ENCODE data around the gene ANLN. TPM values are rescaled to one million over a fixed set of nuclear protein-coding genes. Genes with fewer than 3 reads are reported as not detected.
"Not testable (repeated sequence)": the region's sequence is repeated elsewhere in the genome, so short reads cannot be mapped to it uniquely, and the experiment has no call there.

Gene ANLN
- total and polyA plus RNA-seq, 10 donors, result 0.91 to 14.9 (median 3.2) TPM

GRCh38 chr7:36496576-36496975 lies 106.9 kb downstream of the ANLN start:
- intact Hi-C loops (cut with DNase I; ENCODE audit: low total_unique reads), result no loop called here
- Histone ChIP-seq H3K9me3 (no peaks in the 10 kb centered on the region), H3K27me3 (replicated peaks in 1 of 7) (no peaks in the 10 kb centered on the region), H3K4me1 (no peaks in the 10 kb centered on the region), H3K27ac (no peak overlapping the region), H3K4me3 (no peak overlapping the region), H3K36me3 (no peaks in the 10 kb centered on the region)
- no peak for DNase-seq
- 91 to 96% (median 94%) methylated on average over 6 of the region's 6 CpGs for WGBS, 5 donors
- TF ChIP-seq POLR2AphosphoS5 (IDR thresholded peaks at IDR 0.05), result no peak
- TF ChIP-seq, protein P1, sequence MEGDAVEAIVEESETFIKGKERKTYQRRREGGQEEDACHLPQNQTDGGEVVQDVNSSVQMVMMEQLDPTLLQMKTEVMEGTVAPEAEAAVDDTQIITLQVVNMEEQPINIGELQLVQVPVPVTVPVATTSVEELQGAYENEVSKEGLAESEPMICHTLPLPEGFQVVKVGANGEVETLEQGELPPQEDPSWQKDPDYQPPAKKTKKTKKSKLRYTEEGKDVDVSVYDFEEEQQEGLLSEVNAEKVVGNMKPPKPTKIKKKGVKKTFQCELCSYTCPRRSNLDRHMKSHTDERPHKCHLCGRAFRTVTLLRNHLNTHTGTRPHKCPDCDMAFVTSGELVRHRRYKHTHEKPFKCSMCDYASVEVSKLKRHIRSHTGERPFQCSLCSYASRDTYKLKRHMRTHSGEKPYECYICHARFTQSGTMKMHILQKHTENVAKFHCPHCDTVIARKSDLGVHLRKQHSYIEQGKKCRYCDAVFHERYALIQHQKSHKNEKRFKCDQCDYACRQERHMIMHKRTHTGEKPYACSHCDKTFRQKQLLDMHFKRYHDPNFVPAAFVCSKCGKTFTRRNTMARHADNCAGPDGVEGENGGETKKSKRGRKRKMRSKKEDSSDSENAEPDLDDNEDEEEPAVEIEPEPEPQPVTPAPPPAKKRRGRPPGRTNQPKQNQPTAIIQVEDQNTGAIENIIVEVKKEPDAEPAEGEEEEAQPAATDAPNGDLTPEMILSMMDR (IDR thresholded peaks at IDR 0.05 in 8 of 11, conservative IDR thresholded peaks at IDR 0.05 in 3 of 11), result no peak
- no peak for TF ChIP-seq POLR2A (IDR thresholded peaks at IDR 0.05)

DNA sequence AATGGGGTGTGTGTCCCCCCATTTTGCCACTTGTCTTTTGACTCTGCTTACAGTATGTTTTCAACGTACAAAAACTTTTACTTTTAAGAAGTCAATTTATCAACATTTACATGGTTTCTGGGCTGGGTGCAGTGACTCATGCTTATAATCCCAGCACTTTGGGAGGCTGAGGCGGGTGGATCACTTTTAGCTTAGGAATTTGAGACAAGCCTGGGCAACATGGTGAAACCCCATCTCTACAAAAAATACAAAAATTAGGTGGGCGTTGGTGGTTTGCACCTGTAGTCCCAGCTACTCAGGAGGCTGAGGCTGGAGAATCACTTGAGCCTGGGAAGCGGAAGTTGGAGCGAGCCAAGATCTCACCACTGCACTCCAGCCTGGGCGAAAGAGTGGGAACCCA lies 107.5 kb downstream of the ANLN start:
- H3K4me1 ChIP-seq; H3K9me3 ChIP-seq; DNase-seq; H3K36me3 ChIP-seq; H3K4me3 ChIP-seq; H3K27me3 ChIP-seq (replicated peaks in 1 of 7); intact Hi-C loops (cut with DNase I; ENCODE audit: low total_unique reads); H3K27ac ChIP-seq: not testable (repeated sequence)
- 88 to 97% (median 93%) methylated on average over 6 of the region's 6 CpGs for WGBS, 5 donors

GRCh38 chr7:36497775-36498174 lies 108.1 kb downstream of the ANLN start:
- intact Hi-C loops (cut with DNase I; ENCODE audit: low total_unique reads), result no loop called here
- no peak for TF ChIP-seq POLR2AphosphoS5 (IDR thresholded peaks at IDR 0.05)
- TF ChIP-seq POLR2A (IDR thresholded peaks at IDR 0.05), result no peak
- TF ChIP-seq, protein P1 (IDR thresholded peaks at IDR 0.05 in 8 of 11, conservative IDR thresholded peaks at IDR 0.05 in 3 of 11), result no peak
- 51 to 70% (median 63%) methylated on average over 4 of the region's 4 CpGs for WGBS, 5 donors

More at GRCh38 chr7:36497775-36498174, 108.1 kb downstream of the ANLN start:
- Histone ChIP-seq H3K27ac (no peak overlapping the region), H3K4me1 (no peaks in the 10 kb centered on the region), H3K36me3 (no peaks in the 10 kb centered on the region), H3K4me3 (no peak overlapping the region), H3K9me3 (no peaks in the 10 kb centered on the region), H3K27me3 (replicated peaks in 1 of 7) (no peaks in the 10 kb centered on the region)
- no peak for DNase-seq

Other genes with a start within 250 kb of the ANLN start
- 10 to 100 TPM in 6 of 7 donors, 1 to 10 TPM in 1; 8.9 to 23.4 (median 15.0) TPM for gene EEPD1, start 236.6 kb upstream of the ANLN start, total RNA-seq
- 10 to 100 TPM in 2 of 3 donors, 1 to 10 TPM in 1; 7.7 to 18.4 (median 14.2) TPM for gene EEPD1, start 236.6 kb upstream of the ANLN start, polyA plus RNA-seq